Panc1 (cell line): ENCODE results near the gene AFG3L2. TPM values are rescaled to one million over a fixed set of nuclear protein-coding genes. Genes with fewer than 3 reads are reported as not detected.

ENCODE experiments used
- ATAC-seq: fragments of 200-7000 bp; cut with Tn5 transposase; 2 replicates; pipeline ENCODE4 v1.9.1; 2020; ENCODE audit warnings: mild to moderate bottlenecking, moderate library complexity
- BruUV-seq: library from RNA; stranded (reverse); fragments of 400-500 nt; replicated peaks from 2 replicates; lab custom pipeline; 2021; lab: Mats Ljungman, UMichigan
- CTCF ChIA-PET: fragments of 300-600 bp; sonication (Branson Sonifier 250); formaldehyde crosslinking; loops from one replicate; lab custom pipeline; 2022; ENCODE audit warnings: antibody characterized with exemption; lab: Charles Lee
- POLR2A ChIA-PET: fragments of 300-600 bp; sonication (Branson Sonifier 250); formaldehyde crosslinking; loops from one replicate; lab custom pipeline; 2022; ENCODE audit warnings: antibody characterized with exemption; lab: Charles Lee
- DNase-seq: peaks from one replicate; pipeline ENCODE4 v3.0.0-alpha.2; 2010; ENCODE audit warnings: low read depth, low spot score
- H3K27ac ChIP-seq: 2 replicates; pipeline ENCODE4 v1.5.1; 2011; ENCODE audit warnings: mild to moderate bottlenecking, low read length, inconsistent platforms
- H3K27me3 ChIP-seq: fragments of 200-500 bp; sonication (Bioruptor generic); 2 replicates; pipeline ENCODE4 v1.6.0; 2014; ENCODE audit warnings: low read length, inconsistent platforms; ENCODE audit not compliant: control insufficient read depth, insufficient read depth
- H3K36me3 ChIP-seq: fragments of 200-500 bp; sonication (Bioruptor generic); 2 replicates; pipeline ENCODE4 v1.5.1; 2014; ENCODE audit warnings: inconsistent platforms, mild to moderate bottlenecking, low read length, moderate library complexity; ENCODE audit not compliant: control insufficient read depth, insufficient read depth
- H3K4me1 ChIP-seq: 2 replicates; pipeline ENCODE4 v1.5.1; 2011; ENCODE audit warnings: inconsistent platforms, mild to moderate bottlenecking, low read length, moderate library complexity; ENCODE audit not compliant: control insufficient read depth, insufficient read depth
- H3K4me3 ChIP-seq, 2 experiments: 2 replicates each; pipeline ENCODE4 v1.5.1; 2011 to 2012; ENCODE audit warnings: low read depth in 2 of 2, low read length in 2 of 2, mild to moderate bottlenecking in 2 of 2, inconsistent platforms in 1 of 2, moderate library complexity in 1 of 2
- H3K9me3 ChIP-seq: fragments of 200-500 bp; sonication (Bioruptor generic); 2 replicates; pipeline ENCODE4 v1.5.1; 2014; ENCODE audit warnings: low read depth, mild to moderate bottlenecking, inconsistent platforms, low read length, moderate library complexity; ENCODE audit not compliant: control insufficient read depth, insufficient read depth
- CTCF ChIP-seq: fragments of 450-650 bp; IDR thresholded peaks from 2 replicates; pipeline ENCODE4 v1.5.1; 2017; ENCODE audit warnings: mild to moderate bottlenecking
- POLR2AphosphoS5 ChIP-seq: IDR thresholded peaks from 2 replicates; pipeline ENCODE4 v1.6.1; 2012; ENCODE audit warnings: mild to moderate bottlenecking, low read depth, low read length, moderate library complexity
- REST ChIP-seq, 2 experiments: IDR thresholded peaks; 2 replicates each; pipeline ENCODE4 v1.6.1; 2011 to 2012; ENCODE audit warnings: low read depth in 2 of 2, control low read depth in 1 of 2, low read length in 1 of 2, mild to moderate bottlenecking in 1 of 2, moderate library complexity in 1 of 2; ENCODE audit not compliant: insufficient read depth in 1 of 2
- SIN3A ChIP-seq: IDR thresholded peaks from 2 replicates; pipeline ENCODE4 v1.6.1; 2012; ENCODE audit warnings: low read depth, mild to moderate bottlenecking, low read length, moderate library complexity, borderline replicate concordance; ENCODE audit not compliant: insufficient read depth
- TCF7L2 ChIP-seq: IDR thresholded peaks from 2 replicates; pipeline ENCODE4 v1.6.1; 2011; ENCODE audit warnings: mild to moderate bottlenecking, low read depth, low read length, inconsistent platforms
- in situ Hi-C: cut with HindIII; loops from 2 replicates; pipeline ENCODE4 v1.10.0; 2016; ENCODE audit warnings: low sequenced_read_pairs, low pct_unique_long_range_greater_than_20kb
- intact Hi-C: fragments of 100-400 bp; cut with micrococcal nuclease; formaldehyde crosslinking; loops from one replicate; pipeline ENCODE4 v1.10.0; 2022; ENCODE audit not compliant: unreplicated experiment
- total RNA-seq: library from RNA; stranded (reverse); gene quantifications from one replicate; pipeline ENCODE4 v1.2.1, GENCODE V29; 2021; ENCODE audit not compliant: unreplicated experiment

The AFG3L2 gene
- total RNA-seq, 1 experiment from 2014 or later: 58.0 TPM

GRCh38 chr18:12423820-12424219, 46.8 kb upstream of the AFG3L2 start:
- TF ChIP-seq TCF7L2 (no peak), POLR2AphosphoS5 (no peak), SIN3A (no peak), CTCF (no peak), REST (IDR thresholded peaks at IDR 0.05; ENCODE audit: insufficient read depth in 1 of 2, low read depth in 2 of 2, low read length in 1 of 2) (no peak)
- Histone ChIP-seq H3K4me3 (no peak overlapping the region), H3K4me1 (peaks cover 4% of the 10 kb centered on the region; the same call in 1 of the 2 replicates), H3K9me3 (no peaks in the 10 kb centered on the region), H3K27me3 (no peaks in the 10 kb centered on the region), H3K27ac (no peak overlapping the region), H3K36me3 (no peaks in the 10 kb centered on the region)
- ChIA-PET CTCF (interaction anchor here (1.0 kb wide), 1 partner anchor 31 kb away, joined by 3 read pairs; no protein-coding TSS in a partner anchor), POLR2A (no interaction called here)
- ATAC-seq (no peak), DNase-seq (no peak)
- intact Hi-C loops (no loop called here), in situ Hi-C loops (no loop called here)
- no TSS peak for BruUV-seq

- no peak overlapping the region for H3K27ac ChIP-seq
- no peaks in the 10 kb centered on the region for H3K27me3 ChIP-seq
- intact Hi-C loops: no loop called here
- H3K9me3 ChIP-seq: no peaks in the 10 kb centered on the region
- DNase-seq (no peak), ATAC-seq (no peak)
- TF ChIP-seq POLR2AphosphoS5 (no peak), REST (IDR thresholded peaks at IDR 0.05; ENCODE audit: insufficient read depth in 1 of 2, low read depth in 2 of 2, low read length in 1 of 2) (no peak), TCF7L2 (no peak), CTCF (no peak), SIN3A (no peak)
- no peaks in the 10 kb centered on the region for H3K36me3 ChIP-seq
- no peak overlapping the region for H3K4me3 ChIP-seq
- peaks cover 4% of the 10 kb centered on the region; the same call in 1 of the 2 replicates for H3K4me1 ChIP-seq
- POLR2A ChIA-PET: no interaction called here
- in situ Hi-C loops: no loop called here
- CTCF ChIA-PET: interaction anchor here (1.0 kb wide), 1 partner anchor 31 kb away, joined by 3 read pairs; no protein-coding TSS in a partner anchor
- BruUV-seq: no TSS peak
These were observed 46.4 kb upstream of the AFG3L2 start for GRCh38 chr18:12423393-12423792.
